Right lobe of liver (tissue), 4 donors: ENCODE results near the gene ALPK3.

Experiments used
- POLR2A ChIP-seq: fragments of 450-650 bp; IDR thresholded peaks from one replicate; pipeline ENCODE4 v1.6.1; 2017; ENCODE audit warnings: antibody characterized with exemption, mild to moderate bottlenecking
- TF ChIP-seq, protein P1 (sequence below), 4 donors: fragments of 200-600 bp in 3 of 4; fragments of 450-650 bp in 1 of 4; IDR thresholded peaks; one replicate each; pipeline versions ENCODE4 v1.5.1 to v1.8.0; 2016 to 2022; ENCODE audit warnings: antibody characterized with exemption in 4 of 4, mild to moderate bottlenecking in 2 of 4
- donor health status: DM: no; HTN: no; CAD: no.
- donor health status: DM: no; HTN: no; CAD: no.
- donor health status: DM: no; HTN: yes; CAD: no.

DNA sequence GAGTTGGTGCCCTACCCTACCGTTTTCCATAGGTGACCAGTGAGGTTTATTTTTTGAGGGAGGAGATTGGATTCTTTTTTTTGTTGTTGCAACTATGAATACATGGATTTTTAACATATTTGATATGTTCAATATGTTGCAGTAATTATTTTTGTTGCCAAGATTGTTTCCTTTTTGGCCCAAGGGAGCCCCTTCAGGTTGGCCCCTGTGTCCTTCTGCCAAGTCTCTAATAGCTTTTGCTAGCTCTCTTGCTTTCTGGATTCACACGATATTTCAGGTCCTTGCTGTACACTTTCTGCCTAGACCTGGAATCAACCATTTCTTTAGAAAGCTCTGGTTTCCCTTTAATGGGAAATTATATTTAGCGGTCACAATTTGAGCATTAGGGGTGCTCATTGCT is 44.6 kb downstream of the ALPK3 start:
- TF ChIP-seq, protein P1, sequence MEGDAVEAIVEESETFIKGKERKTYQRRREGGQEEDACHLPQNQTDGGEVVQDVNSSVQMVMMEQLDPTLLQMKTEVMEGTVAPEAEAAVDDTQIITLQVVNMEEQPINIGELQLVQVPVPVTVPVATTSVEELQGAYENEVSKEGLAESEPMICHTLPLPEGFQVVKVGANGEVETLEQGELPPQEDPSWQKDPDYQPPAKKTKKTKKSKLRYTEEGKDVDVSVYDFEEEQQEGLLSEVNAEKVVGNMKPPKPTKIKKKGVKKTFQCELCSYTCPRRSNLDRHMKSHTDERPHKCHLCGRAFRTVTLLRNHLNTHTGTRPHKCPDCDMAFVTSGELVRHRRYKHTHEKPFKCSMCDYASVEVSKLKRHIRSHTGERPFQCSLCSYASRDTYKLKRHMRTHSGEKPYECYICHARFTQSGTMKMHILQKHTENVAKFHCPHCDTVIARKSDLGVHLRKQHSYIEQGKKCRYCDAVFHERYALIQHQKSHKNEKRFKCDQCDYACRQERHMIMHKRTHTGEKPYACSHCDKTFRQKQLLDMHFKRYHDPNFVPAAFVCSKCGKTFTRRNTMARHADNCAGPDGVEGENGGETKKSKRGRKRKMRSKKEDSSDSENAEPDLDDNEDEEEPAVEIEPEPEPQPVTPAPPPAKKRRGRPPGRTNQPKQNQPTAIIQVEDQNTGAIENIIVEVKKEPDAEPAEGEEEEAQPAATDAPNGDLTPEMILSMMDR (IDR thresholded peaks at IDR 0.05), result no peak
- TF ChIP-seq POLR2A, result no peak
